Uterus (tissue), 2 donors: ENCODE measurements around the gene SEC14L1.

ENCODE experiments used
- POLR2A ChIP-seq, 2 donors: fragments of 450-650 bp; IDR thresholded peaks; one replicate each; pipeline ENCODE4 v1.6.1; 2016; ENCODE audit warnings: antibody characterized with exemption in 2 of 2, mild to moderate bottlenecking in 1 of 2, moderate library complexity in 1 of 2
- TF ChIP-seq, protein P1 (sequence below), 4 experiments: fragments of 200-600 bp in 2 of 4; fragments of 450-650 bp in 2 of 4; sonication (generic) in 2 of 4; IDR thresholded peaks; one replicate each; pipeline ENCODE4 v1.5.1; 2016 to 2019; ENCODE audit warnings: antibody characterized with exemption in 4 of 4, mild to moderate bottlenecking in 2 of 4, moderate library complexity in 1 of 4

DNA sequence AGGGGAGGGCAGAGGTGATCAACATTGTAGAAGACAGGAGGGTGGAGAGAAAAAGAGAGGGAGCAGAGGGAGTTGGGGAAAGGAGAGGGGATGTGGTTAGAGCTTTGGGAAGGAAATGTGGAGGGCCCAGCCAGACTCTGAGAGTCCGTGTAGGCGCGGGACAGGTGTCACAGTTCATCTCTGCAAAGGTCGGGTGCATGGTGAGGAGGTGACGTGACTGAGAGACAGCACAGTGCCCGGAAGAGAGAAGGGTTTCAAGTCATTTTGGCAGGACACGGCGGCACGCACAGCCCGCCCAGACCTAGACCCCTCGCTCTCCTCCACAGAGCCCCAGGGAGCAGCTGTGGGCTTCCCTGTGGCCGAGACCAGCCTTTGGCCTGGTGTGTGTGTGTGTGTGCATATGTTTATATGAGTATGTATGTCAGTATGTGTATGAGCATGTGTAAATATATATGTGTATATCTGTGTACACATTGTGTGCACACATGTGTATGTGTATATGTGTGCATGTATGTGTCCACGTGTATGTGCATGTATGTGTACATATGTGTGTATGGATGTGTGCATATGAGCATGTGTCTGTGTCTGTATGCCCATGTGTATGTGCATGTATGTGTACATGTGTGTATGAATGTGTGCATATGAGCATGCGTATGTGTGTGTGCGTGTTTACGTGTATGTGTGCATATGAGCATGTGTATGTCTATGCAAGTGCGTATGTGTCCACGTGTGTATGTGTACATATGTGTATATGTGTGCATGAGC, 104.6 kb downstream of the SEC14L1 start:
- TF ChIP-seq, protein P1, sequence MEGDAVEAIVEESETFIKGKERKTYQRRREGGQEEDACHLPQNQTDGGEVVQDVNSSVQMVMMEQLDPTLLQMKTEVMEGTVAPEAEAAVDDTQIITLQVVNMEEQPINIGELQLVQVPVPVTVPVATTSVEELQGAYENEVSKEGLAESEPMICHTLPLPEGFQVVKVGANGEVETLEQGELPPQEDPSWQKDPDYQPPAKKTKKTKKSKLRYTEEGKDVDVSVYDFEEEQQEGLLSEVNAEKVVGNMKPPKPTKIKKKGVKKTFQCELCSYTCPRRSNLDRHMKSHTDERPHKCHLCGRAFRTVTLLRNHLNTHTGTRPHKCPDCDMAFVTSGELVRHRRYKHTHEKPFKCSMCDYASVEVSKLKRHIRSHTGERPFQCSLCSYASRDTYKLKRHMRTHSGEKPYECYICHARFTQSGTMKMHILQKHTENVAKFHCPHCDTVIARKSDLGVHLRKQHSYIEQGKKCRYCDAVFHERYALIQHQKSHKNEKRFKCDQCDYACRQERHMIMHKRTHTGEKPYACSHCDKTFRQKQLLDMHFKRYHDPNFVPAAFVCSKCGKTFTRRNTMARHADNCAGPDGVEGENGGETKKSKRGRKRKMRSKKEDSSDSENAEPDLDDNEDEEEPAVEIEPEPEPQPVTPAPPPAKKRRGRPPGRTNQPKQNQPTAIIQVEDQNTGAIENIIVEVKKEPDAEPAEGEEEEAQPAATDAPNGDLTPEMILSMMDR (IDR thresholded peaks at IDR 0.05), result no peak
- TF ChIP-seq POLR2A (IDR thresholded peaks at IDR 0.05), result no peak
